ENCODE results near the gene C12orf56. TPM values are rescaled to one million over a fixed set of nuclear protein-coding genes. Genes with fewer than 3 reads are reported as not detected.

The C12orf56 gene
- not detected for total RNA-seq

GRCh38 chr12:64390275-64390851 lies at the start of gene C12orf56:
TSS of gene C12orf56 (minus strand) at chr12:64390758. CDS start at chr12:64390565, 193 bp downstream.
- Mint-ChIP-seq H3K9me3 (ENCODE audit: low read depth) (no peaks in the 10 kb centered on the region), H3K27ac (no peak within 1 kb of the TSS), H3K27me3 (peaks cover 30% of the 10 kb centered on the region), H3K36me3 (no peaks in the 10 kb centered on the region), H3K4me3 (peak within 1 kb of the TSS; percentile 40), H3K4me1 (peaks cover 11% of the 10 kb centered on the region)
- ATAC-seq = peak; percentile 66
- CTCF ChIA-PET = interaction anchor here (0.9 to 1.4 kb wide), 3 partner anchors 10 to 217 kb away, joined by 3 to 4 read pairs (median 3); no protein-coding TSS in a partner anchor
- DNase-seq = peak; percentile 45

- Mint-ChIP-seq H3K4me3 (no peak overlapping the region), H3K36me3 (peaks cover 53% of the 10 kb centered on the region), H3K27ac (no peak overlapping the region), H3K9me3 (ENCODE audit: low read depth) (no peaks in the 10 kb centered on the region), H3K4me1 (peaks cover 4% of the 10 kb centered on the region), H3K27me3 (no peaks in the 10 kb centered on the region)
- DNase-seq (no peak), ATAC-seq (no peak)
- CTCF ChIA-PET = no interaction called here
Measured at GRCh38 chr12:64440100-64440499, 49.5 kb upstream of the C12orf56 start.

- no peak for ATAC-seq
- Mint-ChIP-seq H3K9me3 (ENCODE audit: low read depth) (no peaks in the 10 kb centered on the region), H3K4me3 (no peak overlapping the region), H3K27ac (no peak overlapping the region), H3K4me1 (no peaks in the 10 kb centered on the region), H3K36me3 (peaks cover 72% of the 10 kb centered on the region), H3K27me3 (no peaks in the 10 kb centered on the region)
- DNase-seq = no peak
- CTCF ChIA-PET = no interaction called here
Measured at GRCh38 chr12:64433915-64434314, 43.4 kb upstream of the C12orf56 start.

- Mint-ChIP-seq H3K4me1 (peaks cover 3% of the 10 kb centered on the region), H3K4me3 (no peak overlapping the region), H3K9me3 (ENCODE audit: low read depth) (no peaks in the 10 kb centered on the region), H3K36me3 (peaks cover 72% of the 10 kb centered on the region), H3K27ac (no peak overlapping the region), H3K27me3 (no peaks in the 10 kb centered on the region)
- CTCF ChIA-PET = interaction anchor here (1.3 kb wide), 1 partner anchor 13 kb away, joined by 4 read pairs; no protein-coding TSS in a partner anchor
- ATAC-seq = no peak
- DNase-seq = no peak
Measured at GRCh38 chr12:64431791-64432190, 41.2 kb upstream of the C12orf56 start.

GRCh38 chr12:64430886-64431285 lies 40.3 kb upstream of the C12orf56 start:
- CTCF ChIA-PET = no interaction called here
- Mint-ChIP-seq H3K27ac (no peak overlapping the region), H3K9me3 (ENCODE audit: low read depth) (no peaks in the 10 kb centered on the region)

GRCh38 chr12:64428956-64429355 lies 38.4 kb upstream of the C12orf56 start:
- H3K27ac Mint-ChIP-seq = no peak overlapping the region
- peaks cover 3% of the 10 kb centered on the region for H3K4me1 Mint-ChIP-seq
- no peaks in the 10 kb centered on the region for H3K9me3 Mint-ChIP-seq (ENCODE audit: low read depth)
- ATAC-seq = no peak
- CTCF ChIA-PET = no interaction called here
- no peaks in the 10 kb centered on the region for H3K27me3 Mint-ChIP-seq
- DNase-seq = no peak
- H3K4me3 Mint-ChIP-seq = no peak overlapping the region
- peaks cover 76% of the 10 kb centered on the region for H3K36me3 Mint-ChIP-seq

More at GRCh38 chr12:64430886-64431285, 40.3 kb upstream of the C12orf56 start:
- DNase-seq = no peak
- Mint-ChIP-seq H3K4me1 (peaks cover 3% of the 10 kb centered on the region), H3K4me3 (no peak overlapping the region), H3K36me3 (peaks cover 75% of the 10 kb centered on the region), H3K27me3 (no peaks in the 10 kb centered on the region)
- no peak for ATAC-seq

GRCh38 chr12:64427988-64428387 lies 37.4 kb upstream of the C12orf56 start:
- H3K9me3 Mint-ChIP-seq (ENCODE audit: low read depth) = no peaks in the 10 kb centered on the region
- H3K4me3 Mint-ChIP-seq = no peak overlapping the region
- peaks cover 78% of the 10 kb centered on the region for H3K36me3 Mint-ChIP-seq
- CTCF ChIA-PET = no interaction called here
- no peak for DNase-seq
- peak overlapping the region; percentile 43 for H3K27ac Mint-ChIP-seq
- ATAC-seq = no peak
- H3K4me1 Mint-ChIP-seq = peaks cover 3% of the 10 kb centered on the region
- H3K27me3 Mint-ChIP-seq = no peaks in the 10 kb centered on the region

- H3K27ac Mint-ChIP-seq = no peak overlapping the region
- H3K9me3 Mint-ChIP-seq (ENCODE audit: low read depth) = no peaks in the 10 kb centered on the region
Measured at GRCh38 chr12:64419696-64420095, 29.1 kb upstream of the C12orf56 start.

GRCh38 chr12:64418209-64418608 lies 27.7 kb upstream of the C12orf56 start:
- Mint-ChIP-seq H3K27ac (no peak overlapping the region), H3K4me1 (peaks cover 6% of the 10 kb centered on the region), H3K9me3 (ENCODE audit: low read depth) (no peaks in the 10 kb centered on the region), H3K27me3 (no peaks in the 10 kb centered on the region), H3K4me3 (no peak overlapping the region), H3K36me3 (peaks cover 51% of the 10 kb centered on the region)
- DNase-seq (no peak), ATAC-seq (peak; percentile 39)
- CTCF ChIA-PET = interaction anchor here (1.8 kb wide), 1 partner anchor 10 kb away, joined by 6 read pairs; no protein-coding TSS in a partner anchor

More at GRCh38 chr12:64419696-64420095, 29.1 kb upstream of the C12orf56 start:
- Mint-ChIP-seq H3K36me3 (peaks cover 57% of the 10 kb centered on the region), H3K4me1 (peaks cover 3% of the 10 kb centered on the region), H3K4me3 (no peak overlapping the region), H3K27me3 (no peaks in the 10 kb centered on the region)
- DNase-seq = no peak
- no peak for ATAC-seq
- CTCF ChIA-PET = no interaction called here

- H3K36me3 Mint-ChIP-seq = peaks cover 57% of the 10 kb centered on the region
Measured at GRCh38 chr12:64413884-64414283, 23.3 kb upstream of the C12orf56 start.

GRCh38 chr12:64412459-64412858 lies 21.9 kb upstream of the C12orf56 start:
- CTCF ChIA-PET = no interaction called here
- Mint-ChIP-seq H3K4me3 (no peak overlapping the region), H3K27me3 (no peaks in the 10 kb centered on the region), H3K36me3 (peaks cover 50% of the 10 kb centered on the region), H3K4me1 (peaks cover 22% of the 10 kb centered on the region), H3K9me3 (ENCODE audit: low read depth) (no peaks in the 10 kb centered on the region), H3K27ac (no peak overlapping the region)
- no peak for DNase-seq
- ATAC-seq = no peak

More at GRCh38 chr12:64413884-64414283, 23.3 kb upstream of the C12orf56 start:
- ATAC-seq (no peak), DNase-seq (no peak)
- CTCF ChIA-PET = no interaction called here
- peaks cover 11% of the 10 kb centered on the region for H3K4me1 Mint-ChIP-seq
- no peaks in the 10 kb centered on the region for H3K27me3 Mint-ChIP-seq
- no peaks in the 10 kb centered on the region for H3K9me3 Mint-ChIP-seq (ENCODE audit: low read depth)
- H3K4me3 Mint-ChIP-seq = no peak overlapping the region
- no peak overlapping the region for H3K27ac Mint-ChIP-seq

- DNase-seq (no peak), ATAC-seq (no peak)
- Mint-ChIP-seq H3K27me3 (no peaks in the 10 kb centered on the region), H3K4me3 (no peak overlapping the region), H3K9me3 (ENCODE audit: low read depth) (no peaks in the 10 kb centered on the region), H3K36me3 (peaks cover 50% of the 10 kb centered on the region), H3K4me1 (peaks cover 28% of the 10 kb centered on the region), H3K27ac (no peak overlapping the region)
- CTCF ChIA-PET = no interaction called here
Measured at GRCh38 chr12:64411427-64411826, 20.9 kb upstream of the C12orf56 start.

GRCh38 chr12:64407342-64408223 lies 17.0 kb upstream of the C12orf56 start:
- CTCF ChIA-PET = interaction anchor here (1.5 to 2.2 kb wide), 2 partner anchors 10 to 35 kb away, joined by 5 to 6 read pairs; no protein-coding TSS in a partner anchor
- H3K4me3 Mint-ChIP-seq = no peak overlapping the region
- H3K4me1 Mint-ChIP-seq = peaks cover 40% of the 10 kb centered on the region
- peak overlapping the region; percentile 20 for H3K27ac Mint-ChIP-seq
- no peak for ATAC-seq
- H3K36me3 Mint-ChIP-seq = peaks cover 35% of the 10 kb centered on the region
- H3K27me3 Mint-ChIP-seq = no peaks in the 10 kb centered on the region
- H3K9me3 Mint-ChIP-seq (ENCODE audit: low read depth) = no peaks in the 10 kb centered on the region
- no peak for DNase-seq
